HUES6 (cell line): ENCODE data around the gene GCH1.

Experiments
- H3K27ac ChIP-seq: 2 replicates; pipeline ENCODE4 v1.7.0; 2013; ENCODE audit warnings: low read depth, mild to moderate bottlenecking, low read length, inconsistent platforms
- H3K27me3 ChIP-seq: 2 replicates; pipeline ENCODE4 v1.6.1; 2013; ENCODE audit warnings: low read length; ENCODE audit not compliant: control insufficient read depth, insufficient read depth
- H3K36me3 ChIP-seq: 2 replicates; pipeline ENCODE4 v1.6.1; 2013; ENCODE audit warnings: low read length; ENCODE audit not compliant: control insufficient read depth, insufficient read depth
- H3K4me1 ChIP-seq: 2 replicates; pipeline ENCODE4 v1.6.1; 2013; ENCODE audit warnings: low read length; ENCODE audit not compliant: control insufficient read depth, insufficient read depth
- H3K4me3 ChIP-seq: 2 replicates; pipeline ENCODE4 v1.5.1; 2013; ENCODE audit warnings: low read depth, low read length
- H3K9ac ChIP-seq: one replicate; pipeline ENCODE4 v1.6.1; 2013; ENCODE audit warnings: mild to moderate bottlenecking, low read length
- H3K9me3 ChIP-seq: 2 replicates; pipeline ENCODE4 v1.6.1; 2013; ENCODE audit warnings: low read depth, low read length; ENCODE audit not compliant: control insufficient read depth, insufficient read depth

Gene GCH1

DNA sequence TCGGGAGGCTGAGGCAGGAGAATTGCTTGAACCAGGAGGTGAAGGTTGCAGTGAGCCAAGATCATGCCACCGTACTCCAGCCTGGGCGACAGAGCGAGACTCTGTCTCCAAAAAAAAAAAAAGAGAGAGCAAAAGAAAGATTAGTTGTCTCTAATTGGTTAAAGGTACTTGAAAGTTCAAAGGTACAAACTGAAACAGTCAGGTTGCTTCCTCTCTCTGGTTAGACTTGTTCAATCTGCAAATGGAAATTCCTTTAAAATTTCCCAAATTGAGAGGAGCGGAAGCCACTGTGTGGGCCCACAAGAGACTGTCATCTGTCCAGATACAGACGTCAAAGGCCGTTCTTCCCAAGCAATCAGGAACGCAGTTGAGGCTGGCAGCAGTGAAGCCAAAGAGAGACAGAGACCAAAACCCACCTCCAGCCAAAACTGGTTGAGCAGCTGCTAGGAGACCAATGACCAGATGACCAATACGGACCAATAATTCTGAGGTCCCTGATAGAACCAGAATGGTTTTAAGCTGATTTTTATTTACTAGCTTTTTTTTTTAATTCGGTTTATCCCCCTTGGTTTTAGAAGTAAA lies 63.6 kb downstream of the GCH1 start:
- no peak overlapping the region for H3K9ac ChIP-seq
- no peaks in the 10 kb centered on the region for H3K27me3 ChIP-seq
- no peak overlapping the region for H3K4me3 ChIP-seq
- no peaks in the 10 kb centered on the region for H3K9me3 ChIP-seq
- H3K36me3 ChIP-seq: no peaks in the 10 kb centered on the region
- no peak overlapping the region for H3K27ac ChIP-seq
- H3K4me1 ChIP-seq: peaks cover 6% of the 10 kb centered on the region; the same call in 1 of the 2 replicates

GRCh38 chr14:54837508-54838149 lies 65.0 kb downstream of the GCH1 start:
- Histone ChIP-seq H3K9ac (no peak overlapping the region), H3K36me3 (no peaks in the 10 kb centered on the region), H3K27me3 (no peaks in the 10 kb centered on the region), H3K4me3 (no peak overlapping the region), H3K9me3 (no peaks in the 10 kb centered on the region), H3K27ac (no peak overlapping the region), H3K4me1 (peaks cover 6% of the 10 kb centered on the region; the same call in 1 of the 2 replicates)

DNA sequence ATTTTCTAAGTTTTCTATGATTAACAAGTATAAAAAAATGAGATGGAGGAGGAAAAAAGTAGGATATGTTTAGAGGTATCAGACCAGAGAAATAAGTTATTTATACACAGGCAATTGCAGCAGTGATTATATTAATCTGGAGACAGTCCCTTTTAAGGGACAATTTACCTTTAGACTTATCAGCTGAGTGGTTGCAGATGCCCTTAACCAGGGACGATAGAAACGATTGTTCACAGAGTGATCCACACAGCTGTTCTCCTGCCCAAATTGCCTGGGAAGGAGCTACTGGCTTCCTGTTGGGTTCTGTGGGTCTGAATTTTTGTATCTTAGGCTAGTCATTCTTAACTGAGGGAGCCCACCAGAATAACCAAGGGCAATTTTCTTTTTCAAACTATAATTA lies 66.4 kb downstream of the GCH1 start:
- no peaks in the 10 kb centered on the region for H3K36me3 ChIP-seq
- no peaks in the 10 kb centered on the region; the same call in 1 of the 2 replicates for H3K9me3 ChIP-seq
- no peak overlapping the region for H3K9ac ChIP-seq
- no peak overlapping the region for H3K4me3 ChIP-seq
- H3K27me3 ChIP-seq: no peaks in the 10 kb centered on the region
- peaks cover 1% of the 10 kb centered on the region; the same call in 1 of the 2 replicates for H3K4me1 ChIP-seq
- no peak overlapping the region for H3K27ac ChIP-seq

GRCh38 chr14:54834727-54835126 lies 67.9 kb downstream of the GCH1 start:
- Histone ChIP-seq H3K4me3 (no peak overlapping the region), H3K27ac (no peak overlapping the region), H3K4me1 (no peaks in the 10 kb centered on the region), H3K9me3 (no peaks in the 10 kb centered on the region; the same call in 1 of the 2 replicates), H3K27me3 (no peaks in the 10 kb centered on the region), H3K36me3 (no peaks in the 10 kb centered on the region), H3K9ac (no peak overlapping the region)

GRCh38 chr14:54834081-54834480 lies 68.5 kb downstream of the GCH1 start:
- H3K27me3 ChIP-seq: no peaks in the 10 kb centered on the region
- no peaks in the 10 kb centered on the region for H3K4me1 ChIP-seq
- no peaks in the 10 kb centered on the region; the same call in 1 of the 2 replicates for H3K9me3 ChIP-seq
- H3K36me3 ChIP-seq: no peaks in the 10 kb centered on the region
- no peak overlapping the region for H3K27ac ChIP-seq
- H3K4me3 ChIP-seq: no peak overlapping the region
- H3K9ac ChIP-seq: no peak overlapping the region

GRCh38 chr14:54830650-54831049 lies 72.0 kb downstream of the GCH1 start:
- no peaks in the 10 kb centered on the region for H3K27me3 ChIP-seq
- no peaks in the 10 kb centered on the region for H3K36me3 ChIP-seq
- no peaks in the 10 kb centered on the region; the same call in 1 of the 2 replicates for H3K9me3 ChIP-seq
- no peaks in the 10 kb centered on the region for H3K4me1 ChIP-seq
- no peak overlapping the region for H3K4me3 ChIP-seq
- H3K9ac ChIP-seq: no peak overlapping the region
- H3K27ac ChIP-seq: no peak overlapping the region

GRCh38 chr14:54829486-54830224 lies 73.0 kb downstream of the GCH1 start:
- Histone ChIP-seq H3K4me1 (no peaks in the 10 kb centered on the region), H3K9ac (no peak overlapping the region), H3K27ac (no peak overlapping the region)

GRCh38 chr14:54828037-54828436 lies 74.6 kb downstream of the GCH1 start:
- Histone ChIP-seq H3K27ac (no peak overlapping the region), H3K4me3 (no peak overlapping the region), H3K27me3 (no peaks in the 10 kb centered on the region)

More at GRCh38 chr14:54829486-54830224, 73.0 kb downstream of the GCH1 start:
- H3K9me3 ChIP-seq: peaks cover 7% of the 10 kb centered on the region; the same call in 1 of the 2 replicates
- H3K4me3 ChIP-seq: no peak overlapping the region
- H3K27me3 ChIP-seq: no peaks in the 10 kb centered on the region
- H3K36me3 ChIP-seq: no peaks in the 10 kb centered on the region

GRCh38 chr14:54823757-54824549 lies 78.7 kb downstream of the GCH1 start:
- Histone ChIP-seq H3K4me1 (no peaks in the 10 kb centered on the region; the same call in 1 of the 2 replicates), H3K9ac (no peak overlapping the region), H3K27ac (no peak overlapping the region), H3K27me3 (no peaks in the 10 kb centered on the region), H3K9me3 (peaks cover 20% of the 10 kb centered on the region; the same call in 1 of the 2 replicates), H3K4me3 (no peak overlapping the region), H3K36me3 (no peaks in the 10 kb centered on the region)

More at GRCh38 chr14:54828037-54828436, 74.6 kb downstream of the GCH1 start:
- Histone ChIP-seq H3K4me1 (no peaks in the 10 kb centered on the region), H3K36me3 (no peaks in the 10 kb centered on the region), H3K9ac (no peak overlapping the region), H3K9me3 (peaks cover 20% of the 10 kb centered on the region; the same call in 1 of the 2 replicates)

DNA sequence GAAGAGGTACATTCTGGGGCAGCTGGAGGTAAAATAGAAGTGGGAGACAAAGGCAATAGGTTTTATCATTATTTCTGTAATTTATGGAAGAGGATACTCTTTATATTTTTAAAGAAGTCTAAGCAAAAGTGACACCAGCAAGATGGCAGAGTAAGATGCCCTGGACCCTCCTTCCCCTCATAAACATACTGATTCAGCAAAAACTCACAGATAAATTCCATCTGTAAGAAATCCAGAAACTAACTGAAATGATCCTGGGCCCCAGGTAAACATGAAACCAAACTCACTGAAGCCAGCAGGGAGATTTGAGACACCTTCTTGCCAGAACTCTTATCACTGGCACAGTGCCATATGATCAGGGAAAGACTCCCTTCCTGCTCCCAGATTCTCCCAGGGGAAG lies 79.9 kb downstream of the GCH1 start:
- H3K9ac ChIP-seq: no peak overlapping the region
- H3K36me3 ChIP-seq: no peaks in the 10 kb centered on the region
- peaks cover 20% of the 10 kb centered on the region; the same call in 1 of the 2 replicates for H3K9me3 ChIP-seq
- H3K27me3 ChIP-seq: no peaks in the 10 kb centered on the region
- H3K4me1 ChIP-seq: no peaks in the 10 kb centered on the region; the same call in 1 of the 2 replicates
- no peak overlapping the region for H3K27ac ChIP-seq
- no peak overlapping the region for H3K4me3 ChIP-seq
